GM18507 (cell line): ENCODE data around the gene CD200R1.

Experiments
- DNase-seq: peaks from one replicate; pipeline ENCODE4 v3.0.0; 2011; ENCODE audit warnings: low read depth; ENCODE audit not compliant: insufficient read length; ENCODE audit errors: extremely low spot score
- FAIRE-seq: peaks from 2 replicates; lab custom pipeline; 2011; peaks lifted over from hg19 to GRCh38; lab: Jason Lieb, UNC

CD200R1 gene

DNA sequence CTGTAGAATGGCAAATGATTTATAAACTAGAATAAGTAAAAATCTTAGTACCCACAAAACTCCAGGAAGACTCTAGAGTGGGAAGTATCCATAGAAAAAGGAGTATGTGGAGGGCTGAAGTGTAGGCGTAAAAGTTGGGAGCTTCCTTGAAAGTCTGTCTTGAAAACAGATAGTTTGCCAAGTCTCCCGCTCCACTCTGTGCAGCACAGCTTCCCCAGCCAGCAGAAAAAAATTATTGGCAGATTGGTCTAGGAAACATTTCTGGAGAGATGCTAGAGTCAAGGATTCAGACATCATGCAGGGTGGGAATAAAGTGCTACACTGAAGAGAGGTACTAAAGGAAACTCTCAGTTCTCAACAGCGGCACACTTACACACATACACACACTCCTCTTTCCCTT, 74.8 kb downstream of the CD200R1 start:
- DNase-seq = no peak
- FAIRE-seq = no peak

DNA sequence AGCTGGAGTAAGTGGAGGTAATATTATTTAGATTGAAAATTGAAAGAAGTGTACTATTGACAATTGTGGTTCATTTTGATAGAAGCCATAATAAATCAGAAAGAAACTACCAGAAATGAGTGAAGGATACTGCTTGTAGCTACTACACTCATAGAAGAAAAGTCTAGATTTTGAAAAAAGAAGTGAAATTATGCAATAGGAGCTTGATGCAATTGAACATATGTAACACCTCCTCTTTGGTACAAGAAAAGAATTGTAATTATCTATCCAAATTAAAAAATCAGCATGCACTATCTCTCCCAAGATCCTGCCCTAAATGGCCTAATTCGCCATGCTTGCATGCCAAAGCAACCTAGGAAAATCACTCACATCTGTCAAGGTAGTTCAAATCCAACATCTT, 77.1 kb downstream of the CD200R1 start:
- no peak for DNase-seq
- FAIRE-seq = no peak

DNA sequence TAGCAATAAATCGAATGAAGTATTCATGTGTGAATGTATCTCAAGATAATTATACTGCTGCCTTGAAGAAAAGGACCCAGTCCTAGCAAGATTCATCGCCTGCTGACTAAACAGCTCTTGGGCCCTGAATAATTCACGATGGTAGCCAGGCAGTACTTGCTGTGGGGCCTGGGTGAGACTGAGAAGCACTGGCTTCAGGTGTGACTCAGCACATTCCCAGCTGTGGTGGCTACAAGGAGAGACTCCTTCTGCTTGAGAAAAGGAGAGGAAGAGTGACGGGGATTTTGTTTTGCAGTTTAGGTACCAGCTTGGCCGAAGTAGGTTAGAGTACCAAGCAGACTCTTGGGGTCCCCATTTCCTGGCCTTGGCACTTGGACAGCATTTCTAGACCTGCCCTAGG, 80.6 kb downstream of the CD200R1 start:
- FAIRE-seq (no peak), DNase-seq (no peak)

DNA sequence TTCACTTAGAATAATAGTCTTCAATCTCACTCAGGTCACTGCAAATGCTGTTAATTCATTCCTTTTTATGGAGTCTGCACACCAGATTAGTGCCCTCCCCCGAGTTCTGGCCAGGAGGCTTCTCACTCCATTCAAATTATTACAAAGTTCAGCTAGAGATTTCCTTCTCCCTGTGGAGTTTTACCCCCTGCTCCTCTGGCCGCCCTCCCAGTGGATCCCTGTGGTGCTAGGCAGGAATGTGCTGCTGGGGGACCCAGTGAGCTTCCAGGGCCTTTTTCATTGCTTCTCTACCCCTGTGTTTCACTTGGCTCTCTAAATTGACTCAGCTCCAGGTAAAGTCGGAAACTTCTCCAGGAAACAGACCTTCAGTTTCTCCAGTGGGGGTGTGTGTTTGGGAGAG, 85.5 kb downstream of the CD200R1 start:
- DNase-seq (no peak), FAIRE-seq (no peak)

DNA sequence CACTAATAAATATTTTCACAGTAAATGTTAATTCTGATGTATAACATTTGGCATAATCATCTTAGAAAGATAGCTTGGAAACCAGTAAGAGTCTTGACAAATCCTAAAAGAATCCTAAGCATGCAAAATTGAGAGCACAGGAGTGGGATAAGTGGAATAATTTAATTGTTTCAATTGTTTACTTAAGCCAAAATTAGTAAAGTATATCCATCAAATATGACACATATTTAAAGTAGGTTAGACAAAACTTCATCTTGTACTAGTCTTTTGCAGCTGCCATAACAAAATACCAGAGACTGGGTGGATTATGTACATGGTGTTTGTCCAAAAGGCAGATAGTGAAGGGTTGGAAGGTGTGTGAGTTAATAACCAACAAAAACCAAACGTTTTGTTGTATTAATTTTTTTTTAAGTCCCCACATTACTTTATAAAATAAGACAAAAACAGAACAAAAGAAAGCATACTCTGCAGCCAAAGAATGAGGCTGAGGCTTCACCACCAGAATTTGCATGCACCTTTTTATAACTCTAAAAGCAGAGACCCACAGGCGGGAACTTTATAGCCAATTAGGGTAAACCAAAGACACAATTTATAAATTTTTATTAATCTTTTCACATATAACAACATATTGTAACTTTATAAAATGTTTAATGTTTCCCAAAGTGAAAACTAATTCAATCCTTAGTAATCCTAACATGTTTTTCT, 86.4 kb downstream of the CD200R1 start:
- FAIRE-seq = no peak
- no peak for DNase-seq

DNA sequence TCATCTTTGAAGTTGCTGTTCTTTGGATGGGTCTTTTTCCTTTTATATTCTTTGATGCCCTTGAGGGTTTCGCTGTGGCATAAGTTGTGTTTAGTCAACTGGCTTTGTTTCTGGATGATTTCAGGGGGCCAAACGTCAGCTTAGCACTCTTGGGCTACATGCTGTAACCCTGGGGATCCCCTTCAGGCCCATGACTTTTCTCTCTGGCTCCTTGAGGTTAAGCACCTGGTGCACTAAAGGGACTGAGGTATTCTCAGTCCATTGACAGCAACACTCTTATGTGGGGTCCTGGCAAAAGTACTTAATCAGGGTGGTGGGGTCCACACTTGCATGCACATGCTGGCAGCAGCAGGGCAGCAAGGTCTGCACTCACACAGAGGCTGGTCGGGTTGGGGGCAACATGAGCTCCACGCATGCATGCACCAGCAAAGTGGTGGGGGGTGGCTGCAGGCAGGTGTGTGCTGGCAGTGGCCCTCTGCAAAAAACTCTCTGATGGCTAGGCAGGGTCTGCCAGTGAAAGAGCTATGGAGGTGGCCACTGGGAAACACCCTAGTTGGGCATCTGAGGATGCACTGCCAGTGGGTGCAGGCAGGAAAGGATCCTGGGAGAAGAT, 90.1 kb downstream of the CD200R1 start:
- DNase-seq = no peak
- no peak for FAIRE-seq

DNA sequence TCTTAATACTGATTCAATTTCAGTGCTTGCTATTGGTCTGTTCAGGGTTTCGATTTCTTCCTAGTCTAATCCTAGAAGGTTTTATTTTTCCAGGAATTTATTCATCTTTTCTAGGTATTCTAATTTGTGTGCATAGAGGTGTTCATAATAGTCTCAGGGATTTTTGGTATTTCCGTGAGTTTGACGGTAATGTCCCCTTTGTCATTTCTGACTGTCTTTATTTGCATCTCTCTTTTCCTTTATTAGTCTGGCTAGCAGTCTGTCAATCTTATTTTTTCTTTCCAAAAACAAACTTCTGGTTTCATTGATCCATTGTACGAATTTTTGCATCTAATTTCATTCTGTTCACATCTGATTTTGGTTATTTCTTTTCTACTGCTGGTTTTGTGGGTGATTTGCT, 93.0 kb downstream of the CD200R1 start:
- DNase-seq (no peak), FAIRE-seq (no peak)

DNA sequence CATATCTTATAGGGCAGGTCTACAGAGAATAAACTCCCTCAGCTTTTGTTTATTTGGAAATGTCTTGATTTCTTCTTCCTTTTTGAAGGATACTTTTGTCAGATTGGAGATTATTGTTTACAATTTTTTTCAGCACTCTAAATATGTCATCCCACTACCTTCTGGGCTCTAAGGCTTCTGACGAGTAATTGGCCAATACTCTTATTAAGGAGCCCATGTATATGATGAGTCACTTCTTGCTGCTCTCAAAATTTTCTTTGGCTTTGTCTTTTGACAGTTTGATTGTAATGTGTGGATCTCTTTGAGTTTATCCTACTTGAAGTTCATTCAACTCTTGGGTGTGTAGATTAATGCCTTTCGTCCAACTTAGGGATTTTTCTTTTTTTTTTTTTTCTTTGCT, 99.3 kb downstream of the CD200R1 start:
- DNase-seq (no peak), FAIRE-seq (peak; percentile 5)

DNA sequence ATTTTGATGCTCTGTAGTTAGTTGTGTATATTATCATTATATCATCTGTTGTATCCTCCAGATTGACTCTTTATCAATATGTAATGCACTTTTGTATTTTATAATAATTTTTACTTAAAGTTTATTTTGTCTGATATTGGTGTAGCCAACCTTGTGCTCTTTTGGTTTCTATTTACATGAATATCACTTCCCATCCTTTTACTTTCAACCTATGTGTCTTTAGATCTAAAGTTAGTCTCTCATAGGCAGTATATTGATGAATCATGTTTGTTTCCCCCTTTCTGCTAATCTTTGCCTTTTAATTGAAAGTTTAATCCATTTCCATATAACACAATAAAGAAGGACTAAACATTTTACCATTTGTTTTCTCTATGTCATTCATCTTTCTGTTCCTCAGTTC, 100.2 kb downstream of the CD200R1 start:
- FAIRE-seq (peak; percentile 68), DNase-seq (no peak)

DNA sequence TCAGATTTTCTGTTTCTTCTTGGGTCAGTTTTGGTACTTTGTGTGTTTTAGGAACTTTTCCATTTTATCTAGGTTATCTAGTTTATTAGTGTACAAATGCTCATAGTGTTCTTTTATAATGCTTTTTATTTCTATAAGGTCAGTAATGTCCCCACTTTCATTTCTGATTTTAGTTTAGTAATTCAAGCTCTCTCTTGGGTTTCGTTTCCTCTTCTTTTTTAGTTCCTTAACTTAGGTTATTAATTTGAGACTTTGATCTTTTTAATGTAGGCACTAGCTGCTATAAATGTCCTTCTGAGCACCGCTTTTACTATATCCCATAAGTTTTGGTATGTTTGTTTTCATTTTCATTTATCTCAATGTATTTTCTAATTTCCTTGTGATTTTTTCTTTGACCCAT, 101.3 kb downstream of the CD200R1 start:
- DNase-seq = no peak
- FAIRE-seq = peak; percentile 75

DNA sequence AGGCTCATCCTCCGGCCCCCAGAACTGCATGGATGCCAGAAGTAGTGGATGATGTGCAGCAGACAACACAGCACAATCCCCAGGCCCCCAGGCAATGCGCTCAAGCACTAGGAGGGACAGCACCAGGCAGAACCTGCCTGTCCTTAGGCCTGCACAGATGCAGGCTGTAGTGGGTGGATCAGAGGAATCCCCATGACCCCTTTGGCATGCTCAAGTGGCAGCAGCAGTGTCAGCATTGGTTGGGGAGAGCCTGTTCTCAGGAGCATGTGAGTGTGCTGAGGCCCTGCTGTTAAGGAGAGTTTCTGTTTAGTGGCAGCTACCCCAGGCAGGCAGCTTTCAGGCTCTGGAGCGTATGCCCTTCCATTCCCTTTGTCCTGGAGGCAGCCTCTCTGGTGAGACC, 103.2 kb downstream of the CD200R1 start:
- FAIRE-seq = no peak
- DNase-seq = no peak
